HG02571 (cell line): ENCODE results near the gene UTP15.

ENCODE experiments used
- ATAC-seq: cut with Tn5 transposase; IDR thresholded peaks from one replicate; pipeline ENCODE4 v1.9.1; 2021; ENCODE audit warnings: mild to moderate bottlenecking, moderate library complexity; ENCODE audit not compliant: unreplicated experiment

Gene UTP15

GRCh38 chr5:73565139-73565968, at the start of gene UTP15, which contains the start of gene ANKRA2:
Gene UTP15 (plus strand): TSS chr5:73565743. CDS start chr5:73567345, 1,602 bp downstream.
Gene ANKRA2 (minus strand): TSS chr5:73565639. CDS start chr5:73562881, 2,758 bp downstream.
- peak; percentile 94 for ATAC-seq

- peak; percentile 98 for ATAC-seq
These were observed 45.8 kb upstream of the UTP15 start for GRCh38 chr5:73519531-73520283.

- no peak for ATAC-seq
These were observed 42.6 kb upstream of the UTP15 start for GRCh38 chr5:73522989-73523388.

GRCh38 chr5:73523861-73524260, 41.7 kb upstream of the UTP15 start:
- ATAC-seq: no peak

GRCh38 chr5:73525606-73526203, 39.8 kb upstream of the UTP15 start:
- no peak for ATAC-seq

GRCh38 chr5:73528248-73528647, 37.3 kb upstream of the UTP15 start:
- ATAC-seq: no peak

GRCh38 chr5:73529081-73529480, 36.5 kb upstream of the UTP15 start:
- ATAC-seq: no peak

GRCh38 chr5:73531356-73531755, 34.2 kb upstream of the UTP15 start:
- no peak for ATAC-seq

GRCh38 chr5:73532195-73532594, 33.3 kb upstream of the UTP15 start:
- ATAC-seq: no peak

GRCh38 chr5:73534011-73534644, 31.4 kb upstream of the UTP15 start:
- ATAC-seq: no peak

GRCh38 chr5:73534971-73535370, 30.6 kb upstream of the UTP15 start:
- no peak for ATAC-seq

- ATAC-seq: no peak
These were observed 25.8 kb upstream of the UTP15 start for GRCh38 chr5:73539730-73540129.

- ATAC-seq: no peak
These were observed 25.4 kb upstream of the UTP15 start for GRCh38 chr5:73540192-73540591.

- ATAC-seq: no peak
These were observed 23.5 kb upstream of the UTP15 start for GRCh38 chr5:73542020-73542419.

- ATAC-seq: no peak
These were observed 20.8 kb upstream of the UTP15 start for GRCh38 chr5:73544429-73545402.

GRCh38 chr5:73545403-73545779, 20.2 kb upstream of the UTP15 start:
- ATAC-seq: no peak

- ATAC-seq: no peak
These were observed 15.5 kb upstream of the UTP15 start for GRCh38 chr5:73550016-73550415.

GRCh38 chr5:73552642-73553041, 12.9 kb upstream of the UTP15 start:
- ATAC-seq: no peak

GRCh38 chr5:73558950-73559349, 6.6 kb upstream of the UTP15 start:
- no peak for ATAC-seq

GRCh38 chr5:73564018-73564417, 1.5 kb upstream of the UTP15 start:
- no peak for ATAC-seq
